DOHH2 (cell line): ENCODE results near the gene CDC37.

Source experiments
- H3F3A ChIP-seq: fragments of 200-600 bp; sonication (generic), shearing (Covaris generic); 2 replicates; pipeline ENCODE4 v1.6.0; 2016; ENCODE audit warnings: antibody characterized with exemption, mild to moderate bottlenecking; ENCODE audit not compliant: control insufficient read depth, insufficient read depth
- H3K27ac ChIP-seq: fragments of 200-600 bp; sonication (generic); 2 replicates; pipeline ENCODE4 v1.5.1; 2014; ENCODE audit warnings: low read depth, mild to moderate bottlenecking, low read length, moderate library complexity
- H3K27me3 ChIP-seq: fragments of 200-600 bp; sonication (generic); 2 replicates; pipeline ENCODE4 v1.6.1; 2014; ENCODE audit warnings: mild to moderate bottlenecking, low read length, mixed read lengths; ENCODE audit not compliant: control insufficient read depth
- H3K36me3 ChIP-seq: fragments of 200-600 bp; sonication (generic); 2 replicates; pipeline ENCODE4 v1.6.1; 2014; ENCODE audit warnings: mild to moderate bottlenecking, low read length, moderate library complexity, mixed read lengths; ENCODE audit not compliant: control insufficient read depth
- H3K4me1 ChIP-seq: fragments of 200-600 bp; sonication (generic); 2 replicates; pipeline ENCODE4 v1.6.1; 2014; ENCODE audit warnings: mild to moderate bottlenecking, low read length, mixed read lengths; ENCODE audit not compliant: control insufficient read depth
- H3K4me2 ChIP-seq: fragments of 200-600 bp; sonication (generic); 2 replicates; pipeline ENCODE4 v1.6.0; 2014; ENCODE audit warnings: mild to moderate bottlenecking, low read length, moderate library complexity
- H3K4me3 ChIP-seq: fragments of 200-600 bp; sonication (generic); 2 replicates; pipeline ENCODE4 v1.5.1; 2014; ENCODE audit warnings: mild to moderate bottlenecking, low read length, mixed read lengths
- H3K79me2 ChIP-seq: fragments of 200-600 bp; sonication (generic); 2 replicates; pipeline ENCODE4 v1.6.1; 2014; ENCODE audit warnings: mild to moderate bottlenecking, low read length, mixed read lengths; ENCODE audit not compliant: control insufficient read depth
- H3K9me2 ChIP-seq: fragments of 200-600 bp; sonication (generic); replicated peaks from 2 replicates; pipeline ENCODE4 v1.6.1; 2014; ENCODE audit warnings: mild to moderate bottlenecking, low read length, mixed read lengths; ENCODE audit not compliant: control insufficient read depth
- H3K9me3 ChIP-seq: fragments of 200-600 bp; sonication (generic); 2 replicates; pipeline ENCODE4 v1.6.1; 2014; ENCODE audit warnings: antibody characterized with exemption, low read length, mixed read lengths; ENCODE audit not compliant: control insufficient read depth, insufficient read depth
- H4K20me1 ChIP-seq: fragments of 200-600 bp; sonication (generic); 2 replicates; pipeline ENCODE4 v1.6.0; 2014; ENCODE audit warnings: low read depth, mild to moderate bottlenecking, antibody characterized with exemption, low read length, moderate library complexity; ENCODE audit not compliant: control insufficient read depth, insufficient read depth
- EZH2phosphoT487 ChIP-seq: fragments of 200-600 bp; sonication (generic); IDR thresholded peaks from 2 replicates; pipeline ENCODE4 v1.6.1; 2017; ENCODE audit warnings: borderline replicate concordance, mild to moderate bottlenecking, antibody characterized with exemption, low read length, moderate library complexity, mixed read lengths
- TF ChIP-seq, protein P1 (sequence below): fragments of 200-600 bp; sonication (generic); IDR thresholded peaks from one replicate; pipeline ENCODE4 v1.5.1; 2014; ENCODE audit warnings: antibody characterized with exemption, mild to moderate bottlenecking, low read depth, low read length; ENCODE audit not compliant: poor library complexity, severe bottlenecking

CDC37 gene

DNA sequence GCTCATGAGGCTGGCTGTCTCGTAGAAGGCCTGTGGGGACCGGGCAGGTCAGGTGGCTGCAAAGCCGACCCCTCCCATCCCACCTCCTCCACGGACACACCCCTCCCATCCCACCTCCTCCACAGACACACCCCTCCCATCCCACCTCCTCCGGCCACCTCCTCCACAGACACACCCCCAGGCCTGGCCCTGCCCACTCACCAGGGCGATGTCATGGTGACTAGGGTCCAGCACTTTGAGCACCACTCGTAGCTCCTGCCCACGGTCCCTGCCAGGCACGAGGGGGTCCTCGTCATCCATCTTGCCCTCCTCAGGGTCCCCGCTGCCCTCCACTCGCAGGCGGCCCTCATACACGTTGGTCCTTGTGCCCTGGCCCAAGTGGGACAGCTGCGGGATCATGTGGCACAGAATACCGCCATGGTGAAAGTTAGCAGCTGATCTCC lies 41.8 kb downstream of the CDC37 start:
- H3K79me2 ChIP-seq, result no peaks in the 10 kb centered on the region
- H3K9me3 ChIP-seq, result no peaks in the 10 kb centered on the region
- no peak overlapping the region for H3K27ac ChIP-seq
- H3K4me3 ChIP-seq, result no peak overlapping the region
- no peaks in the 10 kb centered on the region for H3K9me2 ChIP-seq
- H3F3A ChIP-seq, result no peaks in the 10 kb centered on the region
- H3K4me1 ChIP-seq, result no peaks in the 10 kb centered on the region
- TF ChIP-seq EZH2phosphoT487, result no peak
- TF ChIP-seq, protein P1, sequence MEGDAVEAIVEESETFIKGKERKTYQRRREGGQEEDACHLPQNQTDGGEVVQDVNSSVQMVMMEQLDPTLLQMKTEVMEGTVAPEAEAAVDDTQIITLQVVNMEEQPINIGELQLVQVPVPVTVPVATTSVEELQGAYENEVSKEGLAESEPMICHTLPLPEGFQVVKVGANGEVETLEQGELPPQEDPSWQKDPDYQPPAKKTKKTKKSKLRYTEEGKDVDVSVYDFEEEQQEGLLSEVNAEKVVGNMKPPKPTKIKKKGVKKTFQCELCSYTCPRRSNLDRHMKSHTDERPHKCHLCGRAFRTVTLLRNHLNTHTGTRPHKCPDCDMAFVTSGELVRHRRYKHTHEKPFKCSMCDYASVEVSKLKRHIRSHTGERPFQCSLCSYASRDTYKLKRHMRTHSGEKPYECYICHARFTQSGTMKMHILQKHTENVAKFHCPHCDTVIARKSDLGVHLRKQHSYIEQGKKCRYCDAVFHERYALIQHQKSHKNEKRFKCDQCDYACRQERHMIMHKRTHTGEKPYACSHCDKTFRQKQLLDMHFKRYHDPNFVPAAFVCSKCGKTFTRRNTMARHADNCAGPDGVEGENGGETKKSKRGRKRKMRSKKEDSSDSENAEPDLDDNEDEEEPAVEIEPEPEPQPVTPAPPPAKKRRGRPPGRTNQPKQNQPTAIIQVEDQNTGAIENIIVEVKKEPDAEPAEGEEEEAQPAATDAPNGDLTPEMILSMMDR, result no peak
- H4K20me1 ChIP-seq, result no peaks in the 10 kb centered on the region
- peaks cover 70% of the 10 kb centered on the region for H3K36me3 ChIP-seq
- H3K4me2 ChIP-seq, result no peak overlapping the region
- no peaks in the 10 kb centered on the region for H3K27me3 ChIP-seq

DNA sequence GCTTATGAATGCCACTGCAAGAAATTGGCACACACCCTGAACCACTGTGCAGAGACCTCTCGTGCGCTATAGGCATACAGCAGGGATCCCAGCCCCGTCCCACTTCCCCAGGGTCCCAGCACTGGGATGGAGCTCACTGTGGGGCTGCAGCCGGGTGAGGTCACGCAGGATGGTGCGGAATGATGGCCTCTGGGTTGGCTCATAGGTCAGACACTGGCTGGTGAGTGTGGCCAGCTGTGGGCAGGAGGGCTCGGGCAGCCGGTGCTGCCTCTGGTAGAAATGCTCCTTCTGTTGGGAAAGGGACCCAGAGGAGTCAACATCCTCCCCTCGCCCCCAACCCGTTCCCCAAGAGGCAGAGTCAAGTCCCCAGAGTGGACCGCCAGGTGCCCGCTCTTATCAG lies 46.9 kb downstream of the CDC37 start:
- no peak for TF ChIP-seq EZH2phosphoT487
- TF ChIP-seq, protein P1, result no peak
- Histone ChIP-seq H3K36me3 (peaks cover 61% of the 10 kb centered on the region), H3K9me2 (no peaks in the 10 kb centered on the region)

DNA sequence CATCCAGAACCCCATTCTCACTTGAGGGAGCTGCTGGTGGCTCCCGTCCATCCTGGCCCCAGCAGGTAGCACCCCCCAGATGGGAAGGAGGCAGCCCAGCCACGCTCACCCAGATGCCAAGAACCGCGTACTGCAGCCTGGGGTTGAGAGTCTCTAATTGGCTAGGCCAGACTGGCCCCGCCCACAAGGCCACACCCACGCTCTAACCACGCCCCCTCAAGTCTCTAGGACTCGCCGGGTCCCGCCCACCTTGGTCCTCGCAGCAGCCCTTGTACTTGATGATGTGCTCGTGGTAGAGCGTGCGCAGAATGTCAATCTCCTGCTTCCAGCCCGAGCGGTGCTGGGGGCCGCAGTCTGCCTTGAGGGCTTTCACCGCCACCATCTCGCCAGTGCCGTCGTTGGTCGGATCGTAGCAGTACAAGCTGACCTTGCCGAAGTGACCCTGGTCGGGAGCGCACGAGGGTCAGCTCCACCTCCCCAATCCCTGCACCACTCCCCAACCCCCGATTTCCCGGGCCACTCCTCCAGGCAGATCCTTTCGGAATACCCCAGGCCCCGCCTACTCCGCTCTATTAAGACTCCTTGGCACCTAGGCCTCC lies 49.5 kb downstream of the CDC37 start:
- no peaks in the 10 kb centered on the region for H3K4me1 ChIP-seq
- no peaks in the 10 kb centered on the region for H3K79me2 ChIP-seq
- no peaks in the 10 kb centered on the region for H3K9me3 ChIP-seq
- H3K4me3 ChIP-seq, result no peak overlapping the region
- no peaks in the 10 kb centered on the region for H3K27me3 ChIP-seq
- peaks cover 65% of the 10 kb centered on the region for H3K36me3 ChIP-seq
- no peaks in the 10 kb centered on the region for H3F3A ChIP-seq
- H3K9me2 ChIP-seq, result no peaks in the 10 kb centered on the region
- H3K4me2 ChIP-seq, result no peak overlapping the region
- H3K27ac ChIP-seq, result no peak overlapping the region
- H4K20me1 ChIP-seq, result no peaks in the 10 kb centered on the region
- TF ChIP-seq, protein P1, result no peak
- TF ChIP-seq EZH2phosphoT487, result no peak

More for the DNA sequence above, 46.9 kb downstream of the CDC37 start:
- H3K4me3 ChIP-seq, result no peak overlapping the region
- no peaks in the 10 kb centered on the region for H3K9me3 ChIP-seq
- H3K27ac ChIP-seq, result no peak overlapping the region
- no peaks in the 10 kb centered on the region for H3K4me1 ChIP-seq
- H4K20me1 ChIP-seq, result no peaks in the 10 kb centered on the region
- no peaks in the 10 kb centered on the region for H3K79me2 ChIP-seq
- no peaks in the 10 kb centered on the region for H3F3A ChIP-seq
- H3K4me2 ChIP-seq, result no peak overlapping the region
- H3K27me3 ChIP-seq, result no peaks in the 10 kb centered on the region
